Stromal cell of bone marrow (primary cell): ENCODE data around the gene SPRR5.

Source experiments
- DNase-seq: peaks from one replicate; pipeline ENCODE4 v3.0.0-alpha.2; 2012; ENCODE audit warnings: low read depth

SPRR5 gene

DNA sequence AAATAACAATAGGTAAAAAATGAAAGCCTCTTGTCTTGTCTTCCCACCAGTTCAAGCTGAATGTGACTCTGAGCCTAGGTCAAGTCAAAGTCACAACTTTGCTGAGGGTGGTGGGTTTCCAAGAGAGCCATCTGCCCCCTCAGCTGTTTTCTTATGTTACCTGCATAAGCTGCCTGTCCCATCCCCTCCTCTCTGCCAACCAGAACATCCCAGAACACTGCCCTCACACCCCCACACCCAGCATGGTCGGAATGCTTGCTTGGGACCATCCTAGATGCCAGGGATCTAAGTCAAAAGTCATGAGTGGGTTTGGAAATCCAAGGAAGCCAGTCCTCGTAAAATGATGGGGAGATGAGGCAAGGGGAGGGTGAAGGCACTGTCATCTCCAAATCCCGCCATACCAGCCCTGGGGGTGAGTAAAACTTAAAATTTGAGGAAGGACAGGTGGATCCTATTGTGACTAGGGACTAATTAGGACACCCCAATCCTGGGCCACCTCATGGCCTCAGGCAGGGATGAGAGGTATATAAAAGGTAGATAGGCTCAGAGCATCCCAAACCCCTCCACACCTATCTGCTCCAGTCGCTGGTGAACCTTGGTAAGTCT lies at the start of gene SPRR5:
TSS of gene SPRR5 (plus strand) at position 556 of the 606 bp plus-strand sequence. CDS start 1,349 bp downstream, outside the sequence.
- no peak for DNase-seq

DNA sequence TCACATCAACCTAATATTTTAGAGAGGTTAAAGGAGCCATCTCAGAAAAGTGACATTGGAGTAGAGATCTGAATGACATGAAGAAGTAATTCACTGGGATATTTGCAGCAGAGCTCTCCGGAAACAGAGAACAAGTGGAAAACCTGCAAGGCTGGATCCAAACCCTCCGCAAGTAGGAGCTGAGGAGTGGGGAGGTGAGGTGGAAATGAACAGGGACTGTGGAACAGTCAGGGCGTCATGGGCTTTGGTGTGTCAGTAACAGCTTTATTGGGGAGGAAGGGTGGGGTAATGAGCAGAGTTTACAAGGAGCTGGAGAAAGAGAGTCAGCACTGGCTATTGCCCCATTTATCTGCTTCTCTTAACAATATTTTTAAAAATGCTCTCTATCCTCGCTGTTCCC lies 48.0 kb upstream of the SPRR5 start:
- DNase-seq, result no peak

DNA sequence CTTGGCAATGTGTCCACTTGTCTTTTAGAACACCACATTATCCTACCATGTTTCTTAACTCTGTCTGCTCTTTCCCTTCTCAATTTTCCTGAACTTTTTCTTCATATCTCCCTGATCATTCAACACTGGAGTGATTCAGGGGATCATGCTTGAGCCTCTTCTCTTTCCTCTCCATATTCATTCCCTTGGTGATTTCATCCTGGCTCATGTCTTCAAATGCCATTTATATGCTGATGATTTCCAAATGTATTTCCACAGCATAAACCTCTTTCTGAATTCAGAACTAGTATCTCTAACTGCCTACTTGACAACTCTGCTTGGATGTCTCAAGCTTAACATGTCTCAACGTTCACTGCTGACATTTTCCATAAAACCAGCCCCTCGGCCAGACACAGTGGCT lies 47.1 kb upstream of the SPRR5 start:
- DNase-seq, result no peak

DNA sequence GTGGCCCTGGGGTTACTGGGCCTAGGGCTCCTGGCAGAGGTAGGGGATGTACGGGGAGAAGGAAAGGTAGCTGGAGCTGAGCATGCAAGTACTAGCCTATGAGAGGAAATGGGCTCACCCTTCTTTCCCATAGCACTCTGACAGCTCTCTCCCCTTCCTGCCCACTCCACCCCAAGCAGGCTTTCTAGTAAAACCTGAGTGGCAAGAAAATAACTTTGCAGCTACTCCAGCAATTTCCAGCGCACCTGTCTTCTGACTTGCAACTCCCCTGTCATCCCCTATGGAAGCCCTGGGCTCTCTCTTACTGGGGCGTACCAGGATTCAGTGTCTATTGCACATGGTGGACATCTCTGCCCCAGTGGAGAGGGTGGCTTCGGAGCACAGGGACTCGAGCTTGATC lies 45.4 kb upstream of the SPRR5 start:
- no peak for DNase-seq

- no peak for DNase-seq
Measured at GRCh38 chr1:152902636-152903035, 44.4 kb upstream of the SPRR5 start.

- DNase-seq, result no peak
Measured at GRCh38 chr1:152904688-152905440, 42.1 kb upstream of the SPRR5 start.

DNA sequence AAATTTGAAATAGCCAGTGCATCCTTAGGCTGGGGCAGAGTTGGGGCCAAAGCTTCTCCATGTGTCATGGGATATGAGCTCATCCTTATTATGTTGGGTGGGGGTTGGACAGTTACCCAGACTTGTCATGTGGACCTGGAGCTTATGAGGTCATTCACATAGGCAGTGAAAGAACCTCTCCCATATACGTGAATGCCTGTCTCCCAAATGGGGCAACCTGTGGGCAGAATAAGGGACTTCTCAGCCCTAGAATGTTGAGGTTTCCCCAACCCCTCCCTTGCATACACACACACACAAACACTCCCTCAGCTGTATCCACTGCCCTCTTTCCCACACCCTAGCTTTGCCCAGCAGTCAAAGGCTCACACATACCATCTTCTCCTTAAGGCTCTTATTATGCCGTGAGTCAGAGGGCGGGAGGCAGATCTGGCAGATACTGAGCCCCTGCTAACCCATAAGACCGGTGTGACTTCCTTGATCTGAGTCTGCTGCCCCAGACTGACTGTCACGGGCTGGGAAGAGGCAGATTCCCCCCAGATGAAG lies 40.9 kb upstream of the SPRR5 start:
- DNase-seq, result peak; percentile 81

DNA sequence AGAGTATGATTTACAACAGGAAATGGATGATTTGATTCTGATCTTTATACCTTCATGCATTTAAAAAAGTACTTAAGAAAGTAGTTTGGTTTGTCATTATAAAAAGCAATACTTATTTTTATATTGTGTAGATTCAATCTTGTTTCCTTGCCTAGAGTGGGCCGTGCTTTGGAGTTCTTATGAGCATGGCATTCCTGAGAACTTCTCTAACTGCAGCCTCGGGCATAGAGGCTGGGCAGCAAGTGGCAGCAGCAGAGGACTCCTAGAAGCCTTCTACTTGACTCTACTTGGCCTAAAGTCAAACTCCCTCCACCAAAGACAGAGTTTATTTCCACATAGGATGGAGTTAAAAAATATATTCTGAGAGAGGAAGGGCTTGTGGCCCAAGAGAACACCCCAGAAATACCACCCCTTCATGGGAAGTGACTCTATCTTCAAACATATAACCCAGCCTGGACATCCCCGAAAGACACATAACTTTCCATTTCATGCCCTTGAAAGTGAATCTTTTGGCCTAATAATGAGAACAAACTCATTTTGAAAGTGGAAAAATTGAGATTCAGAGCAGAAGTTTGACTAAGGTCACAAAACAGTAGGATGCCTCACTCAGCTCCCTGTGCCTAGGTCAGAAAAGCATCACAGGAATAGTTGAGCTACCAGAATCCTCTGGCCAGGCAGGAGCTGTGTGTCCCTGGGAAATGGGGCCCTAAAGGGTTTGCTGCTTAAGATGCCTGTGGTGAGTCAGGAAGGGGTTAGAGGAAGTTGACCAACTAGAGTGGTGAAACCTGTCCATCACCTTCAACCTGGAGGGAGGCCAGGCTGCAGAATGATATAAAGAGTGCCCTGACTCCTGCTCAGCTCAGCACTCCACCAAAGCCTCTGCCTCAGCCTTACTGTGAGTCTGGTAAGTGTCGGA lies 39.1 kb upstream of the SPRR5 start, which contains the start of gene IVL:
TSS of gene IVL (plus strand) at position 861 of the 916 bp plus-strand sequence. CDS start 1,252 bp downstream, outside the sequence.
- no peak for DNase-seq

DNA sequence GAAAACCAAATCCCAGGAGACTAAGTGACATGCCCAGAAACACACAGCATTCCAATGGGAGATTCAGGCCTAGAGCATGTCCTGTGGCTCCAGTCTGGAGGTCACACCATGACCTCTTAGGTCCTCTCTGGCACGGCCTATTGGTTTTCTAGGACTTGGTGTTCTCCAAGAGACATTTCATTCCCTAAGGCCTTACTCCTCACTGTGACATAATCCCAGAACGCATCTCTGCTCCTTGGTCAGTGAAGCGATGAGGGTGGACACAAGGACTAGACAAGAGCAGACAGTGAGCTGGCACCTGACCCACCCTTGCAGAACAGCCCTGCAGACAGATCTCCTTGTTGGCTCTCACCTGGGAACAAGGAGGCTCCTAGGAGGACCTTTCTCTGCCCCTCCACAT lies 37.8 kb upstream of the SPRR5 start:
- no peak for DNase-seq

DNA sequence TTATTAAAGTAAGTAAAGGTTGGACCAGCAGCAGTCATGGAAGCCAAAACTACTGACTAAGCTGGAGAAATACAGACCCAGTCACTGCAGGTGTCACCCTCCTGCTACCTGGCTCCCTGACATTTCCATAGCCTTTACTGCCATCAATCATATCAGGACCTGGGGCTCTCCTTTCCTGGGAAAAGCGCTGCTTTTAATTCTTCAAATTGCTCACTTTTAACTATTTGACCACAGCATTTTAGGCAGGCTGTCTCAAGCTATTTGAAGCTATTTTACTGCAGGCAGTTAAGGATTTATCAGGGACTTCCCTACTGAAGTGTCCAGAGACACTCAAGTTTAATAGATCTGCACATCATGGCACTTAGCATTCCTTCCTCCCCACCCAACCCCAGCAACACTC lies 34.5 kb upstream of the SPRR5 start:
- no peak for DNase-seq

DNA sequence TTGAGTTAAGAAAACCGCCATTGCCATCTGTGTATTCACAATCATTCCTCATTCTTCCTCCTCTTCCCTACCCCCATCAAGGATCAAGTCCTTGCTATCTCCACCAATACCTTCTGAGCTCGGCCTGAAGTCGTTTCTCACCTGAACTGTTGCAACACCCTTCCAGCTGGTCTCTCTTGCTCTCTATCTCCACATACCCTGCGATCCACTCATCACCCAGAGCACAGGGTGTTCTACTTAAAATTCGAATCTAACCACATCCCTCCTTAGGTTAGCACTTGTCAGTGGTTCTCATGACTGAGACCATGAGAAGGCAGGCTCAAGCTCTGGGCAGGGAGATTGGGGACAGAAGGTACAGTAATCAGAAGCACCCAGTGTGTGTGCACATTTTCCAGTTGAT lies 34.1 kb upstream of the SPRR5 start:
- no peak for DNase-seq

GRCh38 chr1:152917794-152918193 lies 29.2 kb upstream of the SPRR5 start:
- no peak for DNase-seq

DNA sequence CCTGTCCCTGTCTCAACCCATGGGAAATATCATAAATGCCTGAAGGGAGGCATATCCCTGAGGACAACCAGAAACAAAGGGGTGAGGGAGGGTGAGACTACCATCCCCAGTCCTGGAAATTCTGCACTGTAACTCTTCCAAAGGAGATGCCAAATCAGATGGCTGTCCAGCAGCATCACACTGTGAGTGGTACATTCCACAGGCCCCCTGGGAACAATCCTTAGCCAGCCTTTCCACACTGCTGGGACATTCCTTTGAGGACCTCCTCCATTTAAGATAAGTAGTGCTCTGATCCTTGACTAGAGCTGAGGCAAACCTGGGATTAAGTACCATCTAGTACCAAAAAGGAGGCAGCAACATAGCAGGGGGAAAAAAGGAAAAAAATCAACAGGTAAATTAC lies 27.9 kb upstream of the SPRR5 start:
- DNase-seq, result no peak

- DNase-seq, result no peak
Measured at GRCh38 chr1:152924191-152924590, 22.8 kb upstream of the SPRR5 start.

- peak; percentile 54 for DNase-seq
Measured at GRCh38 chr1:152926091-152926490, 20.9 kb upstream of the SPRR5 start.

DNA sequence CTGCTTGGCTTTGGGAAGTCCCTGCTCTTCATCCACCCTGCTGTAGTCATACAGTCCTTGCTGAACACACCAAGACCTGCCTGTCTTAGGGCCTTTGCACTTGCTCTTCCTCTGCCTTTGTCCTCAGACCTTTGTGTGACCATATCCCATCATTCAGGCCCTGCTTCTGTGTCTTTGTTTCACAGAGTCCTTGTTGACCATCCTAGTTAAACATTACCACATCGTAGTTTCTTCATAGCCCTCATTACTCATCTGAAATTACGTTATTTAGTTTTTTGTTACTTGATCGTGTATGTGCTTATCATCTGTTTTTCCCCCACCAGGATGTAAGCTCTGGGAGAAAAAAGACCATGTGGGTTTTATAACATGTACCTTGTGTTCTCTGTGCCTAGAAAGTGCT lies 18.3 kb upstream of the SPRR5 start:
- DNase-seq, result no peak

- DNase-seq, result no peak
Measured at GRCh38 chr1:152932170-152932811, 14.7 kb upstream of the SPRR5 start.

DNA sequence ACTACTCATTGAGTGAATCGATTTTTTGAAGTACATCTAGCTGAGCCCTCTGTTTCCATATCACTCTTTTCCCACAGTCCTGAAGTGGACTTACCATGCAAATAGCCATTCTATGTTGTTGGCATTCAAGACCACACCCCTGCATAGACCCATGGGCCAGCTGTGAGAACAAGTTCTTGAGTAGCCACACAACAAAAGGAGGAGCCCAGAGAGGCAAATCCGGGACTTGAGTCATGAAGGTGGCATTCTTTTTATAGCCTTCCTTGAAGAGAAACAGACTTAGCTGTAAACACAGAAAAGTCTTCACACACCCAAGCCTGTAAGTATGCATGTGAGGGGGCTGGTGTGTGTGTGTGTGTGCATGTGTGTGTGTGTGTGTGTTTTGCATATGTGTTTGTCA lies 13.8 kb upstream of the SPRR5 start:
- DNase-seq, result no peak

DNA sequence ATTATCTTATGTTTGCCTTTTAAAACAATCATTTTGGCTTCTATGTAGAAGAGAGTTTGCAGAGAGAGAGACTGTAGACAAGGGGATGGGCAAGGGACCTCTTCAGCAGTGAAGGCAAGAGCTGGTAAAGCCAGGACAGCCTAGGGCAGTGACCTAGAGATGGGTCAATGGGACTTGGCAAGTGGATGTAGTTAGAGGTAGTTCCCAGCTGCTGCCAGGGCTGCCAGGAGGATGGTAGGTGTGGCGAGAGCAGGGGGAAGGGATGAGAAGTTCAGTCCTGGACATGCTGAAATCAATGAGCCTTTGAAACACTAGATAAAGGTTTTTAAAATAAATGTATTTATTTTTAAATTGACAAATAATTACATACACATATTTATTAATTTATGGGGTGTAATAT lies 6.4 kb upstream of the SPRR5 start:
- no peak for DNase-seq

DNA sequence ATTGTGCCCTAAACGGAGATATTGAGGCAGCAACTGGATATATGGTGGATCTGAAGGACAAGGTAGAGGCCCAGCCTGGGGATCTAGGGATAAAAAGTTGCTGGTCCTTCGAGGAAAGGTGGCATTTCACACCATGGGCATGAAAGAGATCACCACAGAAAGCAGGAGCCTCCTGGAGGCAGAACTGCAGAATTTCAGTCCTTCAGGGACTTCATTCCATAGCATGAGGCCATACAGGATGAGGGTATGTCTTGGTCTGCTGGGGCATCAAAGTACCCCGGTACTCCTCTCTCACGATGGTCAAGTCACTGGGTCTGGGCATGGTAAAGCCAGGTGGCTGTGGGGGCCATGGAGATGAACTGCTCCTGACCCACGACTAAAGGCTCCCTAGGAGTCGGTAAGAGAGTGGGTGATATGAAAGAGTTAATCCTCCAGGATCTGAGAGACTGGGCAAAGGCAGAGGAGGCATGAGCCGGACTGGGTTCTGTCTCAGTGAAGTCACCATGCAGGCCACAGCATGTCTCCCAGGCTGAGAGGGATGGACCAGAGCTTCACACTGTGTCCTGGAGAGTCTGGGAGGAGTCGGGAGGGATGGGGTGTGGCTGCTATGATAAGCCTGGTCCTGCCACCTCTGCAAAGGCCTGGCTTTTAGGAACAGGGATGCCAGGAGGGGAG lies 5.8 kb upstream of the SPRR5 start:
- DNase-seq, result no peak

GRCh38 chr1:152942161-152942560 lies 4.8 kb upstream of the SPRR5 start:
- DNase-seq, result no peak
